PC-3 (cell line): ENCODE results near the gene CPS1. TPM values are rescaled to one million over a fixed set of nuclear protein-coding genes. Genes with fewer than 3 reads are reported as not detected.

ENCODE experiments used
- ATAC-seq: fragments of 200-7000 bp; cut with Tn5 transposase; 2 replicates; pipeline ENCODE4 v1.9.1; 2020; ENCODE audit warnings: mild to moderate bottlenecking, moderate library complexity
- BruUV-seq: library from RNA; stranded (reverse); fragments of 400-500 nt; replicated peaks from 2 replicates; lab custom pipeline; 2021; lab: Mats Ljungman, UMichigan
- CTCF ChIA-PET: fragments of 300-600 bp; sonication (Branson Sonifier 250); formaldehyde crosslinking; loops from one replicate; lab custom pipeline; 2022; ENCODE audit warnings: antibody characterized with exemption; lab: Charles Lee
- POLR2A ChIA-PET: fragments of 300-600 bp; sonication (Branson Sonifier 250); formaldehyde crosslinking; loops from one replicate; lab custom pipeline; 2022; ENCODE audit warnings: antibody characterized with exemption; ENCODE audit not compliant: unreplicated experiment; lab: Charles Lee
- DNase-seq: peaks from one replicate; pipeline ENCODE4 v3.0.0-alpha.2; 2015
- H2AFZ ChIP-seq: fragments of 300-600 bp; sonication (generic); 2 replicates; pipeline ENCODE4 v1.6.0; 2016; ENCODE audit warnings: antibody characterized with exemption, low read length
- H3F3A ChIP-seq: fragments of 300-600 bp; sonication (generic); one replicate; pipeline ENCODE4 v1.6.0; 2017; ENCODE audit warnings: antibody characterized with exemption, low read length, control low read depth, mild to moderate bottlenecking; ENCODE audit not compliant: unreplicated experiment
- H3K27ac ChIP-seq: fragments of 300-600 bp; sonication (generic); 2 replicates; pipeline ENCODE4 v1.5.1; 2016; ENCODE audit warnings: mild to moderate bottlenecking, low read length
- H3K27me3 ChIP-seq: fragments of 300-600 bp; sonication (generic); 2 replicates; pipeline ENCODE4 v1.6.1; 2016; ENCODE audit warnings: low read length, mixed read lengths
- H3K36me3 ChIP-seq: fragments of 300-600 bp; sonication (generic); 2 replicates; pipeline ENCODE4 v1.6.1; 2016; ENCODE audit warnings: low read depth, mixed run types, low read length, mixed read lengths
- H3K4me1 ChIP-seq: fragments of 300-600 bp; sonication (generic); 2 replicates; pipeline ENCODE4 v1.5.1; 2016; ENCODE audit warnings: low read length; ENCODE audit not compliant: insufficient read depth
- H3K4me2 ChIP-seq: fragments of 300-600 bp; sonication (generic); 2 replicates; pipeline ENCODE4 v1.6.0; 2016; ENCODE audit warnings: low read length
- H3K4me3 ChIP-seq: fragments of 300-600 bp; sonication (generic); 2 replicates; pipeline ENCODE4 v1.5.1; 2016; ENCODE audit warnings: mild to moderate bottlenecking, low read length, mixed read lengths
- H3K79me2 ChIP-seq: fragments of 300-600 bp; sonication (generic); 2 replicates; pipeline ENCODE4 v1.6.1; 2017; ENCODE audit warnings: low read length, mixed read lengths
- H3K9ac ChIP-seq: fragments of 300-600 bp; sonication (generic); 2 replicates; pipeline ENCODE4 v1.6.0; 2016; ENCODE audit warnings: mild to moderate bottlenecking, low read length
- H3K9me2 ChIP-seq: fragments of 300-600 bp; sonication (generic); replicated peaks from 2 replicates; pipeline ENCODE4 v1.6.1; 2016; ENCODE audit warnings: mixed run types, low read length, mixed read lengths
- H3K9me3 ChIP-seq: fragments of 300-600 bp; sonication (generic); 2 replicates; pipeline ENCODE4 v1.6.1; 2016; ENCODE audit warnings: low read length, mixed read lengths
- H4K20me1 ChIP-seq: fragments of 300-600 bp; sonication (generic); 2 replicates; pipeline ENCODE4 v1.6.1; 2016; ENCODE audit warnings: low read length, mixed read lengths
- CTCF ChIP-seq: fragments of 300-600 bp; sonication (generic); conservative IDR thresholded peaks from 2 replicates; pipeline ENCODE4 v1.5.1; 2017; ENCODE audit warnings: antibody characterized with exemption, low read depth, mild to moderate bottlenecking, low read length
- EZH2 ChIP-seq: fragments of 300-600 bp; sonication (generic); IDR thresholded peaks from one replicate; pipeline ENCODE4 v1.6.1; 2017; ENCODE audit warnings: antibody characterized with exemption, mild to moderate bottlenecking, low read length; ENCODE audit not compliant: unreplicated experiment
- EZH2phosphoT487 ChIP-seq: fragments of 300-600 bp; sonication (generic); IDR thresholded peaks from 2 replicates; pipeline ENCODE4 v1.6.1; 2018; ENCODE audit warnings: mild to moderate bottlenecking, antibody characterized with exemption, low read length, borderline replicate concordance
- intact Hi-C: fragments of 100-400 bp; cut with micrococcal nuclease; formaldehyde crosslinking; loops from 2 replicates; pipeline ENCODE4 v1.9.0; 2023
- total RNA-seq: library from RNA; depleted of rRNA; stranded (reverse); fragments of >200 nt; gene quantifications from 2 replicates; pipeline ENCODE4 v1.2.3, GENCODE V29; 2014

Gene CPS1
- total RNA-seq, 1 experiment from 2014 or later, result 17.7 TPM

- Histone ChIP-seq H4K20me1 (no peaks in the 10 kb centered on the region), H3K4me2 (no peak overlapping the region), H3K27me3 (no peaks in the 10 kb centered on the region), H3K27ac (no peak overlapping the region), H3F3A (no peaks in the 10 kb centered on the region), H3K9me3 (no peaks in the 10 kb centered on the region), H2AFZ (no peak overlapping the region), H3K4me1 (no peaks in the 10 kb centered on the region), H3K79me2 (no peaks in the 10 kb centered on the region), H3K36me3 (0 out of 2 replicates have a peak, but pooled peaks cover 3% of the 10 kb centered on the region), H3K9ac (no peak overlapping the region), H3K9me2 (no peaks in the 10 kb centered on the region), H3K4me3 (no peak overlapping the region)
- ChIA-PET CTCF (no interaction called here), POLR2A (no interaction called here)
- TF ChIP-seq EZH2phosphoT487 (no peak), CTCF (no peak), EZH2 (no peak)
- no TSS peak for BruUV-seq
- intact Hi-C loops, result no loop called here
- ATAC-seq (no peak), DNase-seq (no peak)
Observed at GRCh38 chr2:210598219-210598618, 41.8 kb downstream of the CPS1 start.

GRCh38 chr2:210599476-210599875 lies 43.1 kb downstream of the CPS1 start:
- no peak overlapping the region for H3K9ac ChIP-seq
- no peak overlapping the region for H2AFZ ChIP-seq
- TF ChIP-seq EZH2 (no peak), EZH2phosphoT487 (no peak), CTCF (no peak)
- no peak overlapping the region for H3K27ac ChIP-seq
- no peaks in the 10 kb centered on the region for H4K20me1 ChIP-seq
- ATAC-seq, result peak; percentile 35
- H3K36me3 ChIP-seq, result 0 out of 2 replicates have a peak, but pooled peaks cover 3% of the 10 kb centered on the region
- no TSS peak for BruUV-seq
- H3K79me2 ChIP-seq, result no peaks in the 10 kb centered on the region
- no peaks in the 10 kb centered on the region for H3K4me1 ChIP-seq
- ChIA-PET CTCF (no interaction called here), POLR2A (no interaction called here)
- no peaks in the 10 kb centered on the region for H3K27me3 ChIP-seq
- H3K4me2 ChIP-seq, result no peak overlapping the region
- no peak for DNase-seq
- no peak overlapping the region for H3K4me3 ChIP-seq
- H3K9me3 ChIP-seq, result no peaks in the 10 kb centered on the region
- H3F3A ChIP-seq, result no peaks in the 10 kb centered on the region
- H3K9me2 ChIP-seq, result no peaks in the 10 kb centered on the region
- intact Hi-C loops, result no loop called here

DNA sequence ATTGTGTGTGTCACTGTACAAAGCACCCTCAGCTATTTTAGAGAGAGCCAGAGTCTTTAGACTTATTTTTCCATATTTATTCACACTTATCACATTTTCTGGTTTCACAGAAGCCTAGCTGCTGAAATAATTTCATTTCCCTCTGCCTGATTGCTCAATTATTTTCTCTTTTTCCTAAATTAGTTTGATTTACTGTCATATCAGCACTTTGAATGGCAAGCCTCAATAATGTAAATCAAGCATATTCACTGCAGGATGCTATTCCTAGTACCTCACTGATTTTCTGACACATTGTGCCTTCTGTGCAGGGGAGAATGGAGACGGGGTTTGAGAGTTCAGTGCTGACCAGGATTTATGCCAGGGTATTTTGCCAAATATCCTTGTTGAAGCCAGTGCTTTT lies 48.3 kb downstream of the CPS1 start:
- CTCF ChIA-PET, result no interaction called here
- H3K4me2 ChIP-seq, result no peak overlapping the region
- H3K36me3 ChIP-seq, result 0 out of 2 replicates have a peak, but pooled peaks cover 3% of the 10 kb centered on the region
- H4K20me1 ChIP-seq, result no peaks in the 10 kb centered on the region
- no peak for TF ChIP-seq EZH2phosphoT487
- no peak for TF ChIP-seq EZH2
- TF ChIP-seq CTCF, result no peak
- H3K27ac ChIP-seq, result no peak overlapping the region
- no peak overlapping the region for H2AFZ ChIP-seq
- H3K4me3 ChIP-seq, result no peak overlapping the region
- H3K27me3 ChIP-seq, result no peaks in the 10 kb centered on the region
- intact Hi-C loops, result no loop called here
- H3K79me2 ChIP-seq, result no peaks in the 10 kb centered on the region
- no peaks in the 10 kb centered on the region for H3K9me3 ChIP-seq
- BruUV-seq, result no TSS peak
- POLR2A ChIA-PET, result no interaction called here
- H3K4me1 ChIP-seq, result no peaks in the 10 kb centered on the region
- no peak overlapping the region for H3K9ac ChIP-seq
- H3K9me2 ChIP-seq, result no peaks in the 10 kb centered on the region
- ATAC-seq (no peak), DNase-seq (no peak)
- no peaks in the 10 kb centered on the region for H3F3A ChIP-seq
